Retina (tissue), 1 donor: ENCODE measurements around the gene SAMD8.
A peak's percentile ranks its signal among the peaks of the same experiment; 100 is the strongest.

Source experiments
- DNase-seq: peaks from one replicate; pipeline ENCODE4 v3.0.0-alpha.2; 2016

The SAMD8 gene

GRCh38 chr10:75228278-75228677, 116.8 kb downstream of the SAMD8 start:
- no peak for DNase-seq

GRCh38 chr10:75228834-75229233, 117.4 kb downstream of the SAMD8 start:
- DNase-seq, result no peak

GRCh38 chr10:75229971-75230370, 118.5 kb downstream of the SAMD8 start:
- DNase-seq, result no peak

GRCh38 chr10:75230600-75231038, 119.2 kb downstream of the SAMD8 start:
- peak; percentile 68 for DNase-seq
